ENCODE data around the gene ADAMTSL1. TPM values are rescaled to one million over a fixed set of nuclear protein-coding genes. Genes with fewer than 3 reads are reported as not detected.

The ADAMTSL1 gene
- total and polyA plus RNA-seq, 4 donors: 0.31 to 3.4 (median 1.9) TPM

GRCh38 chr9:18910916-18911315 is 437.0 kb downstream of the ADAMTSL1 start (continued):
- no peak for TF ChIP-seq REST (IDR thresholded peaks at IDR 0.05)

GRCh38 chr9:18911714-18912342 is 437.9 kb downstream of the ADAMTSL1 start:
- TF ChIP-seq TAF1 (conservative IDR thresholded peaks at IDR 0.05): no peak
- TF ChIP-seq SP1 (IDR thresholded peaks at IDR 0.05): no peak
- 89% methylated on average over 9 of the region's 9 CpGs for WGBS

GRCh38 chr9:18920141-18921084 is 446.5 kb downstream of the ADAMTSL1 start:
- H3K27ac ChIP-seq (ENCODE audit: low read depth in 1 of 2, low read length in 2 of 2): no peak overlapping the region
- no peaks in the 10 kb centered on the region for H3K4me1 ChIP-seq (ENCODE audit: control insufficient read depth in 4 of 4, insufficient read depth in 4 of 4, low read length in 3 of 4)
- H3K4me3 ChIP-seq (ENCODE audit: low read depth in 1 of 3, low read length in 3 of 3): no peak overlapping the region
- no peaks in the 10 kb centered on the region for H3K27me3 ChIP-seq (ENCODE audit: control insufficient read depth in 4 of 4, insufficient read depth in 4 of 4, low read length in 3 of 4)
- TF ChIP-seq SP1 (IDR thresholded peaks at IDR 0.05) (no peak), FOXA1 (IDR thresholded peaks at IDR 0.05) (no peak), REST (IDR thresholded peaks at IDR 0.05) (no peak), FOXA2 (IDR thresholded peaks at IDR 0.05) (no peak), HNF4G (IDR thresholded peaks at IDR 0.05) (no peak)
- H3K9ac ChIP-seq (ENCODE audit: low read depth in 1 of 2, low read length in 2 of 2): no peak overlapping the region
- DNase-seq (ENCODE audit: low spot score): no peak
- H3K36me3 ChIP-seq (ENCODE audit: control insufficient read depth in 4 of 4, insufficient read depth in 3 of 4, low read depth in 1 of 4, low read length in 3 of 4): no peaks in the 10 kb centered on the region
- H3K9me3 ChIP-seq (ENCODE audit: control insufficient read depth in 4 of 4, low read length in 3 of 4): no peaks in the 10 kb centered on the region
- WGBS: 67% methylated on average over 4 of the region's 4 CpGs

More at GRCh38 chr9:18911714-18912342, 437.9 kb downstream of the ADAMTSL1 start:
- Histone ChIP-seq H3K9me3 (ENCODE audit: control insufficient read depth in 4 of 4, low read length in 3 of 4) (no peaks in the 10 kb centered on the region), H3K36me3 (ENCODE audit: control insufficient read depth in 4 of 4, insufficient read depth in 3 of 4, low read depth in 1 of 4, low read length in 3 of 4) (no peaks in the 10 kb centered on the region), H3K27ac (ENCODE audit: low read depth in 1 of 2, low read length in 2 of 2) (no peak overlapping the region), H3K9ac (ENCODE audit: low read depth in 1 of 2, low read length in 2 of 2) (no peak overlapping the region), H3K4me1 (ENCODE audit: control insufficient read depth in 4 of 4, insufficient read depth in 4 of 4, low read length in 3 of 4) (no peaks in the 10 kb centered on the region), H3K4me3 (ENCODE audit: low read depth in 1 of 3, low read length in 3 of 3) (no peak overlapping the region), H3K27me3 (ENCODE audit: control insufficient read depth in 4 of 4, insufficient read depth in 4 of 4, low read length in 3 of 4) (peaks cover 0 to 6% (median 0%) of the 10 kb centered on the region in 4 donors)
- no peak for DNase-seq (ENCODE audit: low spot score)
